GM23338 (cell line): ENCODE results near the gene RYR3. TPM values are rescaled to one million over a fixed set of nuclear protein-coding genes. Genes with fewer than 3 reads are reported as not detected.

Source experiments
- ATAC-seq: fragments of 200-7000 bp; cut with Tn5 transposase; 3 replicates; pipeline ENCODE4 v1.9.1; 2020
- DNase-seq: peaks from one replicate; pipeline ENCODE4 v3.0.0-alpha.2; 2015; ENCODE audit warnings: low spot score
- H2AFZ ChIP-seq: fragments of 200-600 bp; sonication (generic); 2 replicates; pipeline ENCODE4 v1.8.0; 2016; ENCODE audit warnings: antibody characterized with exemption, mild to moderate bottlenecking, moderate library complexity
- H3F3A ChIP-seq: fragments of 200-600 bp; sonication (generic); replicated peaks from 2 replicates; pipeline ENCODE4 v1.8.0; 2017; ENCODE audit warnings: antibody characterized with exemption, mixed run types, low read depth
- H3K27ac ChIP-seq: fragments of 200-600 bp; sonication (generic); 2 replicates; pipeline ENCODE4 v1.6.1; 2016; ENCODE audit warnings: low read depth
- H3K27me3 ChIP-seq: fragments of 200-600 bp; sonication (generic); 2 replicates; pipeline ENCODE4 v1.8.0; 2016; ENCODE audit warnings: mild to moderate bottlenecking, mixed run types, moderate library complexity; ENCODE audit not compliant: insufficient read depth
- H3K36me3 ChIP-seq: fragments of 200-600 bp; sonication (generic); 2 replicates; pipeline ENCODE4 v1.8.0; 2016; ENCODE audit warnings: mild to moderate bottlenecking; ENCODE audit not compliant: insufficient read depth
- H3K4me1 ChIP-seq: fragments of 200-600 bp; sonication (generic); 2 replicates; pipeline ENCODE4 v1.8.0; 2016; ENCODE audit warnings: mild to moderate bottlenecking, moderate library complexity; ENCODE audit not compliant: insufficient read depth
- H3K4me2 ChIP-seq: fragments of 200-600 bp; sonication (generic); 2 replicates; pipeline ENCODE4 v1.7.1; 2017; ENCODE audit warnings: mixed run types
- H3K4me3 ChIP-seq: fragments of 200-600 bp; sonication (generic); 2 replicates; pipeline ENCODE4 v1.6.1; 2016; ENCODE audit warnings: mixed run types
- H3K79me2 ChIP-seq: fragments of 200-600 bp; sonication (generic); replicated peaks from 2 replicates; pipeline ENCODE4 v1.8.0; 2017; ENCODE audit warnings: mild to moderate bottlenecking; ENCODE audit not compliant: insufficient read depth
- H3K9me2 ChIP-seq: fragments of 200-600 bp; sonication (generic); 2 replicates; pipeline ENCODE4 v1.8.0; 2017; ENCODE audit not compliant: insufficient read depth
- H4K20me1 ChIP-seq: fragments of 200-600 bp; sonication (generic); replicated peaks from 2 replicates; pipeline ENCODE4 v1.8.0; 2017; ENCODE audit warnings: mild to moderate bottlenecking; ENCODE audit not compliant: insufficient read depth
- H3K27ac Mint-ChIP-seq: 2 replicates; pipeline ENCODE4 v1.8.0; 2020; ENCODE audit warnings: inconsistent platforms, mild to moderate bottlenecking, moderate library complexity, mixed read lengths
- H3K27me3 Mint-ChIP-seq: 3 replicates; pipeline ENCODE4 v1.8.0; 2022; ENCODE audit warnings: low read depth, mild to moderate bottlenecking, moderate library complexity, mixed read lengths, inconsistent platforms; ENCODE audit not compliant: insufficient read depth, poor library complexity
- H3K36me3 Mint-ChIP-seq: 3 replicates; pipeline ENCODE4 v1.8.0; 2021; ENCODE audit warnings: low read depth, mild to moderate bottlenecking, inconsistent platforms, moderate library complexity, mixed read lengths
- H3K4me1 Mint-ChIP-seq: 3 replicates; pipeline ENCODE4 v1.8.0; 2020; ENCODE audit warnings: mild to moderate bottlenecking, inconsistent platforms, mixed read lengths
- H3K4me3 Mint-ChIP-seq: 3 replicates; pipeline ENCODE4 v1.8.0; 2021; ENCODE audit warnings: moderate library complexity, mild to moderate bottlenecking, inconsistent platforms, mixed read lengths
- H3K9me3 Mint-ChIP-seq: 3 replicates; pipeline ENCODE4 v1.8.0; 2020; ENCODE audit warnings: moderate library complexity, mild to moderate bottlenecking, inconsistent platforms, mixed read lengths
- EZH2 ChIP-seq: fragments of 200-600 bp; sonication (generic); IDR thresholded peaks from one replicate; pipeline ENCODE4 v1.8.0; 2017; ENCODE audit warnings: antibody characterized with exemption, mild to moderate bottlenecking, low read depth; ENCODE audit not compliant: unreplicated experiment
- EZH2phosphoT487 ChIP-seq: fragments of 200-600 bp; sonication (generic); IDR thresholded peaks from one replicate; pipeline ENCODE4 v1.8.1; 2018; ENCODE audit warnings: antibody characterized with exemption; ENCODE audit not compliant: unreplicated experiment
- JUNB ChIP-seq: IDR thresholded peaks from one replicate; pipeline ENCODE4 v1.6.1; 2016; ENCODE audit warnings: antibody characterized with exemption; ENCODE audit not compliant: unreplicated experiment
- POLR2AphosphoS5 ChIP-seq: IDR thresholded peaks from 2 replicates; pipeline ENCODE4 v1.6.1; 2016; ENCODE audit warnings: antibody characterized with exemption, low read depth
- STAT1 ChIP-seq: IDR thresholded peaks from one replicate; pipeline ENCODE4 v1.6.1; 2016; ENCODE audit warnings: antibody characterized with exemption; ENCODE audit not compliant: unreplicated experiment
- ZNF114 ChIP-seq: fragments of 250-450 bp; sonication (Bioruptor Pico); IDR thresholded peaks from 2 replicates; pipeline ENCODE4 v1.5.0; 2020; ENCODE audit warnings: mild to moderate bottlenecking, moderate library complexity
- ZNF331 ChIP-seq: fragments of 250-450 bp; sonication (Bioruptor Pico); IDR thresholded peaks from 2 replicates; pipeline ENCODE4 v1.5.0; 2020; ENCODE audit warnings: low read depth, mild to moderate bottlenecking, moderate library complexity
- polyA plus RNA-seq: library from polyadenylated mRNA; unstranded; fragments of >200 nt; fragmentation: Nextera tagmentation; extraction: Ambion mirVana; gene quantifications from 2 replicates; pipeline ENCODE4 v1.2.1, GENCODE V29; 2016
- total RNA-seq: library from RNA; depleted of rRNA; stranded (reverse); fragments of >200 nt; shearing (Covaris generic); gene quantifications from 2 replicates; pipeline ENCODE4 v1.2.3, GENCODE V29; 2014
- TF ChIP-seq, protein P1 (sequence below): IDR thresholded peaks from one replicate; pipeline ENCODE4 v1.6.1; 2018; ENCODE audit warnings: antibody characterized with exemption; ENCODE audit not compliant: unreplicated experiment
- TF ChIP-seq, protein P2 (sequence below), 2 experiments: fragments of 200-600 bp in 1 of 2; sonication (generic) in 1 of 2; conservative IDR thresholded peaks; 2 replicates each; pipeline versions ENCODE4 v1.5.1 to v1.6.1; 2016 to 2017; ENCODE audit warnings: antibody characterized with exemption in 2 of 2, low read depth in 2 of 2, mild to moderate bottlenecking in 2 of 2, moderate library complexity in 1 of 2
- TF ChIP-seq, protein P3 (sequence below): IDR thresholded peaks from 2 replicates; pipeline ENCODE4 v1.6.1; 2016; ENCODE audit warnings: antibody characterized with exemption

RYR3 gene
- total and polyA plus RNA-seq, 2 experiments from 2014 or later = 1.1 to 1.2 TPM

DNA sequence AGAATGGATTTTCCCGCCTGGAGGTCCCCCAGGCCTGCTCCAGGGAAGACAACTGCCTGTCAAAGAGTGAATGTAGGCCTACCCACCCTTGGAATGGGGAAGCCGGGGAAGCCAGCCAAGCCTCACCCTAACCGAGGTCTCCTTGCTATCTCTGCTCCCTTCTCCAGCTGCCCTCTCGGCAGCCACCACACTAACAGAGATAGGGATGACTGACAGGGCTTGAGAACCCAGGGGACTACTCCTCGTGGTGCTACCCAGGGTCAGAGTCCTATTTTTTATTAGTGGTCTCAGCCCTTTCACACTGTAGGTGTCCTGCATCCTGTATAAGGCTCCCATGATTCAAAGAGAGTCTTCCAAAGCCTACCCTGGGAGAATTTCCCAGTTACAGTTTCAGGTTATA is 496.9 kb downstream of the RYR3 start:
- no peaks in the 10 kb centered on the region for H3K4me1 Mint-ChIP-seq
- no peaks in the 10 kb centered on the region for H3K36me3 Mint-ChIP-seq

DNA sequence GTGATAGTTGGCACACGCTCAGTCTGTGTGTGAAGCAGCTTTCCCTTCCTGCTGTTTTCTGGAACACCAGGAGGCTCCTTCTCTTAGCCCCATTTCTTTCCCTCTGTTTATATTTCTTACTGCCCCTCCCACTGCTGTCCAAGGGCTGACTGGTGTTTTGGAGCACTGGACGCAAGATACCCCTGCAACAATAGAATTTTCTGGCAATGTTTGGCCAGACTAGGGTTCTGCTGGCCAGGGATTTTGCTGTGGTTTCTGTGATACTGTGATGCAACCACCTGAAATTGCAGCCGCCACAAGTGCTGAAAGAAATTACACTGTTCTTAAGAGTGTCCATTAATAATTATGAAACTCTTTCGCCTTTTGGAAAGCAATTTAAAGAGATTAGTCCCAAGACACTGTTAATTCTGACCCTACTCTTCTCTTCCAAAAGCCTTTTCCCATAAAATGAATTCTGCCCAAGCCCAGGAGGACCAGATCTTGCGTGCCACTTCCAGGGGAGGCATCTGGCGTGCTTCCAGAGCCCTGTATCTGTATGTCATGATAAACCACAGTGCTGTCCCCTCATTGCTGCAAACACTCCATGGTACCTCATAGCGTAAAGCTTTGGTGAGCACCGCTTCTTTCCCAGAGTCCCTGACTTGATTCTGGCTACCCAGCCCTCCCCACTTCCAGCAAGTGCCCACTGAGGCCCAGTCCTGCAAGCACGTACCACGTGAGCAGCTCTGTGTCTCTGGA is 498.1 kb downstream of the RYR3 start:
- Histone ChIP-seq H3K4me2 (no peak overlapping the region), H3K4me3 (no peak overlapping the region), H3K27me3 (no peaks in the 10 kb centered on the region), H3K36me3 (peaks cover 1% of the 10 kb centered on the region; the same call in 1 of the 2 replicates), H4K20me1 (no peaks in the 10 kb centered on the region), H3K27ac (no peak overlapping the region), H2AFZ (no peak overlapping the region), H3F3A (no peaks in the 10 kb centered on the region), H3K9me2 (no peaks in the 10 kb centered on the region), H3K4me1 (no peaks in the 10 kb centered on the region), H3K79me2 (no peaks in the 10 kb centered on the region)
- Mint-ChIP-seq H3K27me3 (no peaks in the 10 kb centered on the region), H3K36me3 (no peaks in the 10 kb centered on the region), H3K4me1 (no peaks in the 10 kb centered on the region), H3K27ac (no peak overlapping the region), H3K9me3 (peaks cover 3% of the 10 kb centered on the region; the same call in 2 of the 3 replicates), H3K4me3 (no peak overlapping the region)
- no peak for DNase-seq
- ATAC-seq = no peak
- TF ChIP-seq STAT1 (no peak), EZH2 (no peak), POLR2AphosphoS5 (no peak), ZNF114 (CRISPR knock-in tag) (no peak), ZNF331 (CRISPR knock-in tag) (no peak), JUNB (no peak), EZH2phosphoT487 (no peak)
- TF ChIP-seq, protein P1, sequence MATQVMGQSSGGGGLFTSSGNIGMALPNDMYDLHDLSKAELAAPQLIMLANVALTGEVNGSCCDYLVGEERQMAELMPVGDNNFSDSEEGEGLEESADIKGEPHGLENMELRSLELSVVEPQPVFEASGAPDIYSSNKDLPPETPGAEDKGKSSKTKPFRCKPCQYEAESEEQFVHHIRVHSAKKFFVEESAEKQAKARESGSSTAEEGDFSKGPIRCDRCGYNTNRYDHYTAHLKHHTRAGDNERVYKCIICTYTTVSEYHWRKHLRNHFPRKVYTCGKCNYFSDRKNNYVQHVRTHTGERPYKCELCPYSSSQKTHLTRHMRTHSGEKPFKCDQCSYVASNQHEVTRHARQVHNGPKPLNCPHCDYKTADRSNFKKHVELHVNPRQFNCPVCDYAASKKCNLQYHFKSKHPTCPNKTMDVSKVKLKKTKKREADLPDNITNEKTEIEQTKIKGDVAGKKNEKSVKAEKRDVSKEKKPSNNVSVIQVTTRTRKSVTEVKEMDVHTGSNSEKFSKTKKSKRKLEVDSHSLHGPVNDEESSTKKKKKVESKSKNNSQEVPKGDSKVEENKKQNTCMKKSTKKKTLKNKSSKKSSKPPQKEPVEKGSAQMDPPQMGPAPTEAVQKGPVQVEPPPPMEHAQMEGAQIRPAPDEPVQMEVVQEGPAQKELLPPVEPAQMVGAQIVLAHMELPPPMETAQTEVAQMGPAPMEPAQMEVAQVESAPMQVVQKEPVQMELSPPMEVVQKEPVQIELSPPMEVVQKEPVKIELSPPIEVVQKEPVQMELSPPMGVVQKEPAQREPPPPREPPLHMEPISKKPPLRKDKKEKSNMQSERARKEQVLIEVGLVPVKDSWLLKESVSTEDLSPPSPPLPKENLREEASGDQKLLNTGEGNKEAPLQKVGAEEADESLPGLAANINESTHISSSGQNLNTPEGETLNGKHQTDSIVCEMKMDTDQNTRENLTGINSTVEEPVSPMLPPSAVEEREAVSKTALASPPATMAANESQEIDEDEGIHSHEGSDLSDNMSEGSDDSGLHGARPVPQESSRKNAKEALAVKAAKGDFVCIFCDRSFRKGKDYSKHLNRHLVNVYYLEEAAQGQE = no peak
- TF ChIP-seq, protein P2, sequence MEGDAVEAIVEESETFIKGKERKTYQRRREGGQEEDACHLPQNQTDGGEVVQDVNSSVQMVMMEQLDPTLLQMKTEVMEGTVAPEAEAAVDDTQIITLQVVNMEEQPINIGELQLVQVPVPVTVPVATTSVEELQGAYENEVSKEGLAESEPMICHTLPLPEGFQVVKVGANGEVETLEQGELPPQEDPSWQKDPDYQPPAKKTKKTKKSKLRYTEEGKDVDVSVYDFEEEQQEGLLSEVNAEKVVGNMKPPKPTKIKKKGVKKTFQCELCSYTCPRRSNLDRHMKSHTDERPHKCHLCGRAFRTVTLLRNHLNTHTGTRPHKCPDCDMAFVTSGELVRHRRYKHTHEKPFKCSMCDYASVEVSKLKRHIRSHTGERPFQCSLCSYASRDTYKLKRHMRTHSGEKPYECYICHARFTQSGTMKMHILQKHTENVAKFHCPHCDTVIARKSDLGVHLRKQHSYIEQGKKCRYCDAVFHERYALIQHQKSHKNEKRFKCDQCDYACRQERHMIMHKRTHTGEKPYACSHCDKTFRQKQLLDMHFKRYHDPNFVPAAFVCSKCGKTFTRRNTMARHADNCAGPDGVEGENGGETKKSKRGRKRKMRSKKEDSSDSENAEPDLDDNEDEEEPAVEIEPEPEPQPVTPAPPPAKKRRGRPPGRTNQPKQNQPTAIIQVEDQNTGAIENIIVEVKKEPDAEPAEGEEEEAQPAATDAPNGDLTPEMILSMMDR (conservative IDR thresholded peaks at IDR 0.05; ENCODE audit: low read depth in 2 of 2) = no peak
- TF ChIP-seq, protein P3, sequence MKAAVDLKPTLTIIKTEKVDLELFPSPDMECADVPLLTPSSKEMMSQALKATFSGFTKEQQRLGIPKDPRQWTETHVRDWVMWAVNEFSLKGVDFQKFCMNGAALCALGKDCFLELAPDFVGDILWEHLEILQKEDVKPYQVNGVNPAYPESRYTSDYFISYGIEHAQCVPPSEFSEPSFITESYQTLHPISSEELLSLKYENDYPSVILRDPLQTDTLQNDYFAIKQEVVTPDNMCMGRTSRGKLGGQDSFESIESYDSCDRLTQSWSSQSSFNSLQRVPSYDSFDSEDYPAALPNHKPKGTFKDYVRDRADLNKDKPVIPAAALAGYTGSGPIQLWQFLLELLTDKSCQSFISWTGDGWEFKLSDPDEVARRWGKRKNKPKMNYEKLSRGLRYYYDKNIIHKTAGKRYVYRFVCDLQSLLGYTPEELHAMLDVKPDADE = no peak

More for the DNA sequence above, 496.9 kb downstream of the RYR3 start:
- Mint-ChIP-seq H3K9me3 (peaks cover 3% of the 10 kb centered on the region; the same call in 2 of the 3 replicates), H3K27ac (no peak overlapping the region), H3K4me3 (no peak overlapping the region), H3K27me3 (no peaks in the 10 kb centered on the region)
- Histone ChIP-seq H4K20me1 (no peaks in the 10 kb centered on the region), H3K27me3 (no peaks in the 10 kb centered on the region), H3K79me2 (no peaks in the 10 kb centered on the region), H3K27ac (no peak overlapping the region), H3K9me2 (no peaks in the 10 kb centered on the region; the same call in 1 of the 2 replicates), H3K4me3 (no peak overlapping the region), H2AFZ (no peak overlapping the region), H3K4me1 (no peaks in the 10 kb centered on the region), H3K36me3 (no peaks in the 10 kb centered on the region), H3F3A (no peaks in the 10 kb centered on the region), H3K4me2 (no peak overlapping the region)
- TF ChIP-seq, protein P1 = no peak
- no peak for TF ChIP-seq POLR2AphosphoS5
- no peak for DNase-seq
- ATAC-seq = no peak
